ENCODE measurements around the gene MAGEL2. TPM values are rescaled to one million over a fixed set of nuclear protein-coding genes. Genes with fewer than 3 reads are reported as not detected.

Gene MAGEL2
- total RNA-seq, 1 experiment from 2014 or later, result 9.2 TPM

DNA sequence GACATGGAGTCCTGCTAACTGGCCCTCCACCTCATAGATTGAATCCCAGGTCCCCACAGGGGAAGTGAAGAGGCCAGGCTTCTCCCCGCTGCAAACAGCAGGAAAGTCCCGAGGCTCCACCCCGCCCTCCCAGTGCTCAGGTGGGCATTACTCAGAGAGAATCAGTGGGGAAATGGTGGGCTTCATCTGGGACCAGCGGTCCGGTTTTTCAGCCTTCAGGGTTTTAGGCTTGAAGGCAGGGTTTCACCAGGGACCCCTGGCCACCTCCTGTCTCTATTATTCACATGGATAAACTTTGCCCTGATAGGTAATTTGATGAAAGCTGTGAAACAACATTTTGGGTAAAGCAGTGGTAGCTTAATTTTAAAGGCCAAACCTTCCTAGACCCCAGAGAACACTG is 50.9 kb downstream of the MAGEL2 start:
- Mint-ChIP-seq H3K4me1 (no peaks in the 10 kb centered on the region), H3K27me3 (ENCODE audit: low read depth) (no peaks in the 10 kb centered on the region; the same call in none of the 2 replicates), H3K36me3 (ENCODE audit: insufficient read depth in 1 of 3, low read depth in 3 of 3) (no peaks in the 10 kb centered on the region; a peak in 1 of 7 replicates), H3K4me3 (no peak overlapping the region), H3K27ac (no peak overlapping the region), H3K9me3 (peaks cover 56 to 60% of the 10 kb centered on the region in 2 experiments)
- no peak overlapping the region for H2BK20ac ChIP-seq (ENCODE audit: low read depth, low read length, poor library complexity, severe bottlenecking)
- no peak overlapping the region for H4K8ac ChIP-seq (replicated peaks; ENCODE audit: insufficient read length, low read depth, low read length)
- no peak overlapping the region for H3K9ac ChIP-seq (ENCODE audit: extremely low read depth, insufficient read length, low read length)
- H2AFZ ChIP-seq (ENCODE audit: low read length), result no peak overlapping the region
- TF ChIP-seq, protein P1, sequence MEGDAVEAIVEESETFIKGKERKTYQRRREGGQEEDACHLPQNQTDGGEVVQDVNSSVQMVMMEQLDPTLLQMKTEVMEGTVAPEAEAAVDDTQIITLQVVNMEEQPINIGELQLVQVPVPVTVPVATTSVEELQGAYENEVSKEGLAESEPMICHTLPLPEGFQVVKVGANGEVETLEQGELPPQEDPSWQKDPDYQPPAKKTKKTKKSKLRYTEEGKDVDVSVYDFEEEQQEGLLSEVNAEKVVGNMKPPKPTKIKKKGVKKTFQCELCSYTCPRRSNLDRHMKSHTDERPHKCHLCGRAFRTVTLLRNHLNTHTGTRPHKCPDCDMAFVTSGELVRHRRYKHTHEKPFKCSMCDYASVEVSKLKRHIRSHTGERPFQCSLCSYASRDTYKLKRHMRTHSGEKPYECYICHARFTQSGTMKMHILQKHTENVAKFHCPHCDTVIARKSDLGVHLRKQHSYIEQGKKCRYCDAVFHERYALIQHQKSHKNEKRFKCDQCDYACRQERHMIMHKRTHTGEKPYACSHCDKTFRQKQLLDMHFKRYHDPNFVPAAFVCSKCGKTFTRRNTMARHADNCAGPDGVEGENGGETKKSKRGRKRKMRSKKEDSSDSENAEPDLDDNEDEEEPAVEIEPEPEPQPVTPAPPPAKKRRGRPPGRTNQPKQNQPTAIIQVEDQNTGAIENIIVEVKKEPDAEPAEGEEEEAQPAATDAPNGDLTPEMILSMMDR (conservative IDR thresholded peaks at IDR 0.05), result no peak
- H2BK12ac ChIP-seq (ENCODE audit: insufficient read length, low read depth, low read length), result no peak overlapping the region
- H2BK15ac ChIP-seq (ENCODE audit: low read depth, low read length), result no peak overlapping the region
- H4K5ac ChIP-seq (ENCODE audit: insufficient read length, low read depth, low read length), result no peak overlapping the region
- WGBS (ENCODE audit: extremely low coverage, insufficient read length, low lambda C conversion rate), result no CpG with 5 or more reads among the region's 5 CpGs
- no peaks in the 10 kb centered on the region for H3K27me3 ChIP-seq (ENCODE audit: insufficient read depth, low read length)
- no peak overlapping the region for H3K23ac ChIP-seq (ENCODE audit: insufficient read length, low read depth, low read length)
- no peak overlapping the region for H3T11ph ChIP-seq (ENCODE audit: low read length)
- H2BK5ac ChIP-seq (ENCODE audit: insufficient read length, low read length), result no peak overlapping the region
- no peak overlapping the region for H3K27ac ChIP-seq (ENCODE audit: insufficient read length, low read depth, low read length)
- H3K23me2 ChIP-seq (ENCODE audit: insufficient read length, low read depth, low read length, poor library complexity, severe bottlenecking), result no peaks in the 10 kb centered on the region
- peaks cover 48% of the 10 kb centered on the region for H3K9me3 ChIP-seq (ENCODE audit: control insufficient read depth, low read depth, low read length)
- H2BK120ac ChIP-seq (ENCODE audit: low read depth, low read length, poor library complexity, severe bottlenecking), result no peak overlapping the region
- H3K4me2 ChIP-seq (ENCODE audit: insufficient read depth, insufficient read length, low read length), result no peak overlapping the region
- no peak overlapping the region for H2AK5ac ChIP-seq (ENCODE audit: insufficient read length, low read length)
- no peak overlapping the region for H3K14ac ChIP-seq (ENCODE audit: insufficient read depth, low read length)
- no peak overlapping the region for H4K91ac ChIP-seq (ENCODE audit: insufficient read length, low read depth, low read length)
- no peaks in the 10 kb centered on the region for H3K79me2 ChIP-seq (ENCODE audit: insufficient read depth, low read length)
- H3K56ac ChIP-seq (ENCODE audit: insufficient read length, low read depth, low read length), result no peak overlapping the region
- no peak overlapping the region for H3K18ac ChIP-seq (ENCODE audit: insufficient read length, low read depth, low read length)
- no peak for DNase-seq
- no peaks in the 10 kb centered on the region for H4K20me1 ChIP-seq (ENCODE audit: control insufficient read depth, insufficient read depth, insufficient read length)
- H3K4ac ChIP-seq (ENCODE audit: low read depth, low read length), result no peak overlapping the region
- no peaks in the 10 kb centered on the region for H3K79me1 ChIP-seq (ENCODE audit: insufficient read depth, low read depth, low read length, poor library complexity, severe bottlenecking)
- H3K4me1 ChIP-seq (ENCODE audit: insufficient read depth, low read length), result no peaks in the 10 kb centered on the region

All from H9 (cell line).